GM23338 (cell line): Measurements from ENCODE around the gene YIPF1. TPM values are rescaled to one million over a fixed set of nuclear protein-coding genes. Genes with fewer than 3 reads are reported as not detected.

Experiments
- ATAC-seq: fragments of 200-7000 bp; cut with Tn5 transposase; 3 replicates; pipeline ENCODE4 v1.9.1; 2020
- DNase-seq: peaks from one replicate; pipeline ENCODE4 v3.0.0-alpha.2; 2015; ENCODE audit warnings: low spot score
- H2AFZ ChIP-seq: fragments of 200-600 bp; sonication (generic); 2 replicates; pipeline ENCODE4 v1.8.0; 2016; ENCODE audit warnings: antibody characterized with exemption, mild to moderate bottlenecking, moderate library complexity
- H3F3A ChIP-seq: fragments of 200-600 bp; sonication (generic); replicated peaks from 2 replicates; pipeline ENCODE4 v1.8.0; 2017; ENCODE audit warnings: antibody characterized with exemption, mixed run types, low read depth
- H3K27ac ChIP-seq: fragments of 200-600 bp; sonication (generic); 2 replicates; pipeline ENCODE4 v1.6.1; 2016; ENCODE audit warnings: low read depth
- H3K27me3 ChIP-seq: fragments of 200-600 bp; sonication (generic); 2 replicates; pipeline ENCODE4 v1.8.0; 2016; ENCODE audit warnings: mild to moderate bottlenecking, mixed run types, moderate library complexity; ENCODE audit not compliant: insufficient read depth
- H3K36me3 ChIP-seq: fragments of 200-600 bp; sonication (generic); 2 replicates; pipeline ENCODE4 v1.8.0; 2016; ENCODE audit warnings: mild to moderate bottlenecking; ENCODE audit not compliant: insufficient read depth
- H3K4me1 ChIP-seq: fragments of 200-600 bp; sonication (generic); 2 replicates; pipeline ENCODE4 v1.8.0; 2016; ENCODE audit warnings: mild to moderate bottlenecking, moderate library complexity; ENCODE audit not compliant: insufficient read depth
- H3K4me2 ChIP-seq: fragments of 200-600 bp; sonication (generic); 2 replicates; pipeline ENCODE4 v1.7.1; 2017; ENCODE audit warnings: mixed run types
- H3K4me3 ChIP-seq: fragments of 200-600 bp; sonication (generic); 2 replicates; pipeline ENCODE4 v1.6.1; 2016; ENCODE audit warnings: mixed run types
- H3K79me2 ChIP-seq: fragments of 200-600 bp; sonication (generic); replicated peaks from 2 replicates; pipeline ENCODE4 v1.8.0; 2017; ENCODE audit warnings: mild to moderate bottlenecking; ENCODE audit not compliant: insufficient read depth
- H3K9me2 ChIP-seq: fragments of 200-600 bp; sonication (generic); 2 replicates; pipeline ENCODE4 v1.8.0; 2017; ENCODE audit not compliant: insufficient read depth
- H4K20me1 ChIP-seq: fragments of 200-600 bp; sonication (generic); replicated peaks from 2 replicates; pipeline ENCODE4 v1.8.0; 2017; ENCODE audit warnings: mild to moderate bottlenecking; ENCODE audit not compliant: insufficient read depth
- H3K27ac Mint-ChIP-seq: 2 replicates; pipeline ENCODE4 v1.8.0; 2020; ENCODE audit warnings: inconsistent platforms, mild to moderate bottlenecking, moderate library complexity, mixed read lengths
- H3K27me3 Mint-ChIP-seq: 3 replicates; pipeline ENCODE4 v1.8.0; 2022; ENCODE audit warnings: low read depth, mild to moderate bottlenecking, moderate library complexity, mixed read lengths, inconsistent platforms; ENCODE audit not compliant: insufficient read depth, poor library complexity
- H3K36me3 Mint-ChIP-seq: 3 replicates; pipeline ENCODE4 v1.8.0; 2021; ENCODE audit warnings: low read depth, mild to moderate bottlenecking, inconsistent platforms, moderate library complexity, mixed read lengths
- H3K4me1 Mint-ChIP-seq: 3 replicates; pipeline ENCODE4 v1.8.0; 2020; ENCODE audit warnings: mild to moderate bottlenecking, inconsistent platforms, mixed read lengths
- H3K4me3 Mint-ChIP-seq: 3 replicates; pipeline ENCODE4 v1.8.0; 2021; ENCODE audit warnings: moderate library complexity, mild to moderate bottlenecking, inconsistent platforms, mixed read lengths
- H3K9me3 Mint-ChIP-seq: 3 replicates; pipeline ENCODE4 v1.8.0; 2020; ENCODE audit warnings: moderate library complexity, mild to moderate bottlenecking, inconsistent platforms, mixed read lengths
- CREB1 ChIP-seq: fragments of 250-450 bp; sonication (Bioruptor Pico); IDR thresholded peaks from 2 replicates; pipeline ENCODE4 v1.5.0; 2020; ENCODE audit warnings: low read depth, mild to moderate bottlenecking, moderate library complexity
- ETS1 ChIP-seq: IDR thresholded peaks from 2 replicates; pipeline ENCODE4 v1.6.1; 2016; ENCODE audit warnings: antibody characterized with exemption
- EZH2 ChIP-seq: fragments of 200-600 bp; sonication (generic); IDR thresholded peaks from one replicate; pipeline ENCODE4 v1.8.0; 2017; ENCODE audit warnings: antibody characterized with exemption, mild to moderate bottlenecking, low read depth; ENCODE audit not compliant: unreplicated experiment
- POLR2AphosphoS5 ChIP-seq: IDR thresholded peaks from 2 replicates; pipeline ENCODE4 v1.6.1; 2016; ENCODE audit warnings: antibody characterized with exemption, low read depth
- polyA plus RNA-seq: library from polyadenylated mRNA; unstranded; fragments of >200 nt; fragmentation: Nextera tagmentation; extraction: Ambion mirVana; gene quantifications from 2 replicates; pipeline ENCODE4 v1.2.1, GENCODE V29; 2016
- total RNA-seq: library from RNA; depleted of rRNA; stranded (reverse); fragments of >200 nt; shearing (Covaris generic); gene quantifications from 2 replicates; pipeline ENCODE4 v1.2.3, GENCODE V29; 2014
- TF ChIP-seq, protein P1 (sequence below), 2 experiments: fragments of 200-600 bp in 1 of 2; sonication (generic) in 1 of 2; conservative IDR thresholded peaks; 2 replicates each; pipeline versions ENCODE4 v1.5.1 to v1.6.1; 2016 to 2017; ENCODE audit warnings: antibody characterized with exemption in 2 of 2, low read depth in 2 of 2, mild to moderate bottlenecking in 2 of 2, moderate library complexity in 1 of 2

YIPF1 gene
- total and polyA plus RNA-seq, 2 experiments from 2014 or later = 14.1 to 24.0 TPM

DNA sequence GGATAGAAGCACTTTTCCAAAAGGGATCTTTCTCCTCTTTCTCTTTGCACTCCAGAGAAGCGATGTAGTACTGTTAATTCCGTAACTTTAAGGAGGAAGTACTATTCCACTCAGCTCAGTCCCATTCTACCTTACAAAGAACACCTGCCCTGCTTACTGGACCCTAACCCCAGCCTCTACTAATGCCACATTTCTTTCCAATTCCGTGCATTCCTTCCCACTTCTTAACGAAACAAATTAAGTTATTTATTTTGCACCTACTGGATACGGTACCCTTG is 52.0 kb downstream of the YIPF1 start:
- H3K27me3 ChIP-seq = no peaks in the 10 kb centered on the region
- H3K4me3 ChIP-seq = peak overlapping the region; percentile 90
- peaks cover 23% of the 10 kb centered on the region for H4K20me1 ChIP-seq
- peak; percentile 3; the same call in 2 of the 3 replicates for ATAC-seq
- peak; percentile 32 for DNase-seq
- peak overlapping the region; percentile 91; the same call in 1 of the 2 replicates for H3K27ac ChIP-seq
- peak overlapping the region; percentile 96 for H3K4me3 Mint-ChIP-seq
- no peaks in the 10 kb centered on the region for H3K36me3 ChIP-seq
- H2AFZ ChIP-seq = peak overlapping the region; percentile 89
- TF ChIP-seq, protein P1, sequence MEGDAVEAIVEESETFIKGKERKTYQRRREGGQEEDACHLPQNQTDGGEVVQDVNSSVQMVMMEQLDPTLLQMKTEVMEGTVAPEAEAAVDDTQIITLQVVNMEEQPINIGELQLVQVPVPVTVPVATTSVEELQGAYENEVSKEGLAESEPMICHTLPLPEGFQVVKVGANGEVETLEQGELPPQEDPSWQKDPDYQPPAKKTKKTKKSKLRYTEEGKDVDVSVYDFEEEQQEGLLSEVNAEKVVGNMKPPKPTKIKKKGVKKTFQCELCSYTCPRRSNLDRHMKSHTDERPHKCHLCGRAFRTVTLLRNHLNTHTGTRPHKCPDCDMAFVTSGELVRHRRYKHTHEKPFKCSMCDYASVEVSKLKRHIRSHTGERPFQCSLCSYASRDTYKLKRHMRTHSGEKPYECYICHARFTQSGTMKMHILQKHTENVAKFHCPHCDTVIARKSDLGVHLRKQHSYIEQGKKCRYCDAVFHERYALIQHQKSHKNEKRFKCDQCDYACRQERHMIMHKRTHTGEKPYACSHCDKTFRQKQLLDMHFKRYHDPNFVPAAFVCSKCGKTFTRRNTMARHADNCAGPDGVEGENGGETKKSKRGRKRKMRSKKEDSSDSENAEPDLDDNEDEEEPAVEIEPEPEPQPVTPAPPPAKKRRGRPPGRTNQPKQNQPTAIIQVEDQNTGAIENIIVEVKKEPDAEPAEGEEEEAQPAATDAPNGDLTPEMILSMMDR (conservative IDR thresholded peaks at IDR 0.05; ENCODE audit: low read depth in 2 of 2) = no peak
- H3K79me2 ChIP-seq = peaks cover 54% of the 10 kb centered on the region
- H3K36me3 Mint-ChIP-seq = peaks cover 23% of the 10 kb centered on the region
- H3K9me3 Mint-ChIP-seq = peaks cover 16% of the 10 kb centered on the region
- H3K27ac Mint-ChIP-seq = peak overlapping the region; percentile 98; the same call in 1 of the 2 replicates
- H3K9me2 ChIP-seq = no peaks in the 10 kb centered on the region
- peaks cover 9% of the 10 kb centered on the region for H3K4me1 Mint-ChIP-seq
- H3K4me2 ChIP-seq = peak overlapping the region; percentile 93
- H3K27me3 Mint-ChIP-seq = no peaks in the 10 kb centered on the region
- H3K4me1 ChIP-seq = 0 out of 2 replicates have a peak, but pooled peaks cover 6% of the 10 kb centered on the region
- H3F3A ChIP-seq = no peaks in the 10 kb centered on the region

DNA sequence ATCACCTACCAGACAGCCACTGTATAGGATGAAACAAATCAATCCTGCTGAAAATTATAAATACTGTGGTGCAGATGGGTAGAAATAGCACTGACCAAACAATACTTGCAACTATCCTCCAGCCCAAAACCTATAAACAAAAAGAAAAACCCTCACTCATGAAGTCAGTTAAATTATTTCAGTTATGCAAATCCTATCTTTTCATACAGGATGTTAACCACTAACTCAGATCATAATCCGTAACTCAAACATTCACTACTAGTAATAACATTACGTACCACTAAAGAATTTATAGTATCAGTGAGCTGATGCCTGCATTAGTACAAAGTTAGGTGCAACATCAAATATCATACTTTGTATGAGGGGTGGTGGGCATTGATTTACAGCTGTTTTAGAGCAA is 54.1 kb downstream of the YIPF1 start:
- DNase-seq = no peak
- H3K9me3 Mint-ChIP-seq = no peaks in the 10 kb centered on the region
- Histone ChIP-seq H3K9me2 (no peaks in the 10 kb centered on the region), H2AFZ (no peak overlapping the region), H3K27me3 (no peaks in the 10 kb centered on the region), H3K4me1 (0 out of 2 replicates have a peak, but pooled peaks cover 6% of the 10 kb centered on the region), H3K36me3 (no peaks in the 10 kb centered on the region), H3K4me3 (no peak overlapping the region), H3F3A (no peaks in the 10 kb centered on the region), H3K79me2 (peaks cover 64% of the 10 kb centered on the region), H3K27ac (no peak overlapping the region), H3K4me2 (no peak overlapping the region), H4K20me1 (peaks cover 25% of the 10 kb centered on the region)
- H3K27me3 Mint-ChIP-seq = no peaks in the 10 kb centered on the region
- TF ChIP-seq ETS1 (no peak), CREB1 (CRISPR knock-in tag) (no peak), EZH2 (no peak), POLR2AphosphoS5 (no peak)
- TF ChIP-seq, protein P1 (conservative IDR thresholded peaks at IDR 0.05; ENCODE audit: low read depth in 2 of 2) = no peak
- H3K4me3 Mint-ChIP-seq = no peak overlapping the region
- no peak for ATAC-seq
- H3K27ac Mint-ChIP-seq = no peak overlapping the region
- H3K36me3 Mint-ChIP-seq = peaks cover 36% of the 10 kb centered on the region
- H3K4me1 Mint-ChIP-seq = peaks cover 9% of the 10 kb centered on the region
